IMR-90 (cell line): ENCODE results near the gene ARHGAP15.

ENCODE experiments used
- BHLHE40 ChIP-seq: fragments of 150-350 bp; IDR thresholded peaks from 2 replicates; pipeline ENCODE4 v1.6.1; 2016; ENCODE audit warnings: mild to moderate bottlenecking, low read depth, low read length
- CHD1 ChIP-seq: IDR thresholded peaks from 2 replicates; pipeline ENCODE4 v1.6.1; 2012; ENCODE audit warnings: low read depth, low read length, improper control_type of control experiment
- MAFK ChIP-seq: IDR thresholded peaks from 2 replicates; pipeline ENCODE4 v1.6.1; 2012; ENCODE audit warnings: low read depth, low read length, improper control_type of control experiment
- MAZ ChIP-seq: IDR thresholded peaks from 2 replicates; pipeline ENCODE4 v1.6.1; 2012; ENCODE audit warnings: low read depth, mild to moderate bottlenecking, low read length, improper control_type of control experiment, moderate library complexity, borderline replicate concordance
- MXI1 ChIP-seq: IDR thresholded peaks from 2 replicates; pipeline ENCODE4 v1.6.1; 2012; ENCODE audit warnings: low read depth, mild to moderate bottlenecking, low read length, moderate library complexity, borderline replicate concordance
- POLR2A ChIP-seq: IDR thresholded peaks from 2 replicates; pipeline ENCODE4 v1.6.1; 2012; ENCODE audit warnings: mild to moderate bottlenecking, low read depth, low read length
- RAD21 ChIP-seq: IDR thresholded peaks from 2 replicates; pipeline ENCODE4 v1.6.1; 2012; ENCODE audit warnings: low read length, improper control_type of control experiment
- RFX5 ChIP-seq: IDR thresholded peaks from 2 replicates; pipeline ENCODE4 v1.8.0; 2012; ENCODE audit warnings: low read depth, mild to moderate bottlenecking, low read length, moderate library complexity
- SMC3 ChIP-seq: fragments of 150-350 bp; IDR thresholded peaks from 2 replicates; pipeline ENCODE4 v1.6.1; 2016; ENCODE audit warnings: low read depth, mild to moderate bottlenecking, antibody characterized with exemption, low read length, moderate library complexity
- TF ChIP-seq, protein P1 (sequence below): conservative IDR thresholded peaks from 2 replicates; pipeline ENCODE4 v1.5.1; 2012; ENCODE audit warnings: mild to moderate bottlenecking, low read depth, low read length, improper control_type of control experiment
- TF ChIP-seq, protein P2 (sequence below): fragments of 150-350 bp; IDR thresholded peaks from 2 replicates; pipeline ENCODE4 v1.6.1; 2016; ENCODE audit warnings: low read depth, mild to moderate bottlenecking, low read length, moderate library complexity, borderline replicate concordance

DNA sequence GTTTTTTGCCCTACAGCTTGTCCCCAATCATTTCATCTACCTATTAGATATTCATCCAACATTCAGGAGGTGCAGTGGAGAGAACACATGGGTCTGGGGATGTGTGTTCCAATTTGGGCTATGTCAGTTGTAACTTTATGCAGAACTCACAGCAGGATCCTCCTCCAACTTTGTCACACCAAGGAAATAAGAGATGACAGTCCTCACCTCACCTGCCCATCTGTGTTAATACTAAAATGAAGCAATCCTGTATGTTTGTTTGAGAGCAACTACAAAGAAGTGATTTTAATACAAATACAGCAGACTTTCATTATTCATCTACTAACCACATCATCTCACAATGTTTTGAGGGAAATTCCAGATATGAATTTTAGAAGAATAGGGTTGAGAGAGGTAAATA is 126.7 kb downstream of the ARHGAP15 start:
- no peak for TF ChIP-seq RFX5
- TF ChIP-seq, protein P1, sequence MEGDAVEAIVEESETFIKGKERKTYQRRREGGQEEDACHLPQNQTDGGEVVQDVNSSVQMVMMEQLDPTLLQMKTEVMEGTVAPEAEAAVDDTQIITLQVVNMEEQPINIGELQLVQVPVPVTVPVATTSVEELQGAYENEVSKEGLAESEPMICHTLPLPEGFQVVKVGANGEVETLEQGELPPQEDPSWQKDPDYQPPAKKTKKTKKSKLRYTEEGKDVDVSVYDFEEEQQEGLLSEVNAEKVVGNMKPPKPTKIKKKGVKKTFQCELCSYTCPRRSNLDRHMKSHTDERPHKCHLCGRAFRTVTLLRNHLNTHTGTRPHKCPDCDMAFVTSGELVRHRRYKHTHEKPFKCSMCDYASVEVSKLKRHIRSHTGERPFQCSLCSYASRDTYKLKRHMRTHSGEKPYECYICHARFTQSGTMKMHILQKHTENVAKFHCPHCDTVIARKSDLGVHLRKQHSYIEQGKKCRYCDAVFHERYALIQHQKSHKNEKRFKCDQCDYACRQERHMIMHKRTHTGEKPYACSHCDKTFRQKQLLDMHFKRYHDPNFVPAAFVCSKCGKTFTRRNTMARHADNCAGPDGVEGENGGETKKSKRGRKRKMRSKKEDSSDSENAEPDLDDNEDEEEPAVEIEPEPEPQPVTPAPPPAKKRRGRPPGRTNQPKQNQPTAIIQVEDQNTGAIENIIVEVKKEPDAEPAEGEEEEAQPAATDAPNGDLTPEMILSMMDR, result no peak
- TF ChIP-seq RAD21, result no peak
- TF ChIP-seq MAFK, result no peak
- TF ChIP-seq MAZ, result no peak
- no peak for TF ChIP-seq POLR2A
- TF ChIP-seq, protein P2, sequence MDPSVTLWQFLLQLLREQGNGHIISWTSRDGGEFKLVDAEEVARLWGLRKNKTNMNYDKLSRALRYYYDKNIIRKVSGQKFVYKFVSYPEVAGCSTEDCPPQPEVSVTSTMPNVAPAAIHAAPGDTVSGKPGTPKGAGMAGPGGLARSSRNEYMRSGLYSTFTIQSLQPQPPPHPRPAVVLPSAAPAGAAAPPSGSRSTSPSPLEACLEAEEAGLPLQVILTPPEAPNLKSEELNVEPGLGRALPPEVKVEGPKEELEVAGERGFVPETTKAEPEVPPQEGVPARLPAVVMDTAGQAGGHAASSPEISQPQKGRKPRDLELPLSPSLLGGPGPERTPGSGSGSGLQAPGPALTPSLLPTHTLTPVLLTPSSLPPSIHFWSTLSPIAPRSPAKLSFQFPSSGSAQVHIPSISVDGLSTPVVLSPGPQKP, result no peak
- no peak for TF ChIP-seq BHLHE40
- TF ChIP-seq SMC3, result no peak
- TF ChIP-seq CHD1, result no peak
- no peak for TF ChIP-seq MXI1
